ENCODE data around the gene CHST15. TPM values are rescaled to one million over a fixed set of nuclear protein-coding genes. Genes with fewer than 3 reads are reported as not detected.
A peak's percentile ranks its signal among the peaks of the same experiment; 100 is the strongest.

The CHST15 gene
- total and polyA plus RNA-seq, 2 of the 13 experiments (the other 11 are each of a cell fraction or from before 2014, with no cell fraction given) = 1.4 to 94.7 TPM

DNA sequence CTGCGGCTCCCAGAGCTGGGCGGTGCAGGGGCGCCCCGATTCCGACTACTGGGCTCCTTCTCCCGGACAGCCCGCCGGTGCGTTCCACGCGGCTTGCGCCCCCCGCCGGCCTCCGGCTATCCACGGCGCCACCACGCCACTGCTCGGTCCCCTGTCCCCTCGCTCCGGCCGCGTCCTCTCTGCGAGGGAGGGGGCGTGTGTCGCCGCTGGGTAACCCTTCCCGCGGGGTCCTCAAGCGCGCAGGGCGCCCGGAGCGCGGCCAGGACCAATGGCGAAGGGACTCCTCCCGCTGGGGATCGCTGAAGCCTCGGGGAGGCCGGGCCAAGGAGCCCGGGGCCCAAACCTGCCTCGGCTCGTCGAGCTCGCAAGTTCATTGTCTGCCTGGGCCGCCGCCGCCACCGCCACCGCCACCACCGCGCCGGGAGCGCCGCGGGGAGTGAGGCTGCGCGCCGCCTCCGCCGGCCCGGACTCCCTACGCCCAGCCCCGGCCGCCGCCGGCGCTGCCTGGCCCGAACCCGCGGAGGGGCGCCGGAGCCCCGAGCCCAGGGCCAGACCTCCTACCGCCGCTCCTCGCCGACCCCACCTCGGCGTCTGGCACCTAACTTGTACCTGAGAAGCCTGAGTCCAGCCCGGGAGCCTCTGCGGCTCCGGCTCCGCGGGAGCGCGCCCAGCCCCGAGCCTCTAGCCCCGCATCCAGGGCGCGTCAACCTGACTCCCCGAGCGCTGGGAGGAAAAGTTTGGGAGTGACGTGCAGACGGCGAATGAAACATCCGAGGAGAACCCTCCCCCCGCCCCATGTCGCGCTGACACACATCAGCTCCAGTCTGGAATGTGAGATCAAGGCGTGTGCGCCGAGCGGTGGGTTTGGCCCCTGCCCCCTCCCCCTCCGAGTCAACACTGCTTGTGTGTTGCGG, at the start of gene CHST15 (continued):
- TF ChIP-seq, protein P1, sequence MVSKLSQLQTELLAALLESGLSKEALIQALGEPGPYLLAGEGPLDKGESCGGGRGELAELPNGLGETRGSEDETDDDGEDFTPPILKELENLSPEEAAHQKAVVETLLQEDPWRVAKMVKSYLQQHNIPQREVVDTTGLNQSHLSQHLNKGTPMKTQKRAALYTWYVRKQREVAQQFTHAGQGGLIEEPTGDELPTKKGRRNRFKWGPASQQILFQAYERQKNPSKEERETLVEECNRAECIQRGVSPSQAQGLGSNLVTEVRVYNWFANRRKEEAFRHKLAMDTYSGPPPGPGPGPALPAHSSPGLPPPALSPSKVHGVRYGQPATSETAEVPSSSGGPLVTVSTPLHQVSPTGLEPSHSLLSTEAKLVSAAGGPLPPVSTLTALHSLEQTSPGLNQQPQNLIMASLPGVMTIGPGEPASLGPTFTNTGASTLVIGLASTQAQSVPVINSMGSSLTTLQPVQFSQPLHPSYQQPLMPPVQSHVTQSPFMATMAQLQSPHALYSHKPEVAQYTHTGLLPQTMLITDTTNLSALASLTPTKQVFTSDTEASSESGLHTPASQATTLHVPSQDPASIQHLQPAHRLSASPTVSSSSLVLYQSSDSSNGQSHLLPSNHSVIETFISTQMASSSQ (IDR thresholded peaks at IDR 0.05; ENCODE audit: low read depth) = no peak
- TF ChIP-seq, protein P1 (CRISPR knock-in tag; IDR thresholded peaks at IDR 0.05; ENCODE audit: borderline replicate concordance) = 0 out of 2 replicates have a peak, but pooled peaks have one; percentile 10
- TF ChIP-seq ONECUT2 (CRISPR knock-in tag; IDR thresholded peaks at IDR 0.05) = no peak
- TF ChIP-seq, protein P2, sequence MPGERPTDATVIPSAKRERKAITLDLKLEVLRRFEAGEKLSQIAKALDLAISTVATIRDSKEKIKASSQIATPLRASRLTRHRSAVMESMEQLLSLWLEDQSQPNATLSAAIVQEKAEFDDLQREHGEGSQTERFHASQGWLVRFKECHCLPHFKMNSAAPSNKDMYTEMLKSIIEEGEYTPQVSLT (CRISPR knock-in tag; IDR thresholded peaks at IDR 0.05; ENCODE audit: borderline replicate concordance, low read depth) = no peak
- 0 out of 2 replicates have a peak, but pooled peaks have one; percentile 47 for TF ChIP-seq ZNF34 (CRISPR knock-in tag; IDR thresholded peaks at IDR 0.05; ENCODE audit: borderline replicate concordance)
- TF ChIP-seq ASH2L (IDR thresholded peaks at IDR 0.05; ENCODE audit: insufficient read length, low read depth, low read length) = peak; percentile 6
- no peak for TF ChIP-seq CCDC6 (CRISPR knock-in tag; IDR thresholded peaks at IDR 0.05)
- no peak for TF ChIP-seq ZNF737 (CRISPR knock-in tag; IDR thresholded peaks at IDR 0.05; ENCODE audit: borderline replicate concordance)
- no peak for TF ChIP-seq KLF13 (CRISPR knock-in tag; IDR thresholded peaks at IDR 0.05)
- no peak for TF ChIP-seq JUNB (CRISPR knock-in tag; IDR thresholded peaks at IDR 0.05; ENCODE audit: borderline replicate concordance)
- no peak for TF ChIP-seq ZFP62 (CRISPR knock-in tag; IDR thresholded peaks at IDR 0.05)
- TF ChIP-seq JUND (CRISPR knock-in tag; IDR thresholded peaks at IDR 0.05) = no peak
- peak; percentile 68 for TF ChIP-seq FOXP4 (CRISPR knock-in tag; IDR thresholded peaks at IDR 0.05)
- no peak for TF ChIP-seq ZNF326 (CRISPR knock-in tag; IDR thresholded peaks at IDR 0.05; ENCODE audit: borderline replicate concordance)
- no peak for TF ChIP-seq ZNF225 (CRISPR knock-in tag; IDR thresholded peaks at IDR 0.05)
- peak; percentile 51; the same call in 1 of the 2 replicates for TF ChIP-seq HMG20B (CRISPR knock-in tag; conservative IDR thresholded peaks at IDR 0.05)
- TF ChIP-seq SKIL (CRISPR knock-in tag; IDR thresholded peaks at IDR 0.05; ENCODE audit: borderline replicate concordance) = peak; percentile 72; the same call in 1 of the 2 replicates
- TF ChIP-seq GTF3A (CRISPR knock-in tag; conservative IDR thresholded peaks at IDR 0.05) = no peak
- no peak for TF ChIP-seq TBX3 (IDR thresholded peaks at IDR 0.05; ENCODE audit: borderline replicate concordance)

Measured in HepG2 (cell line).